ENCODE measurements around the gene ATN1. TPM values are rescaled to one million over a fixed set of nuclear protein-coding genes. Genes with fewer than 3 reads are reported as not detected.
A peak's percentile ranks its signal among the peaks of the same experiment; 100 is the strongest.

The ATN1 gene
- total RNA-seq, 1 donor from 2014 or later, result 205 TPM

GRCh38 chr12:6941267-6941666 is 13.5 kb downstream of the ATN1 start:
- Mint-ChIP-seq H3K4me1 (peaks cover 46% of the 10 kb centered on the region), H3K9me3 (no peaks in the 10 kb centered on the region), H3K36me3 (peaks cover 12% of the 10 kb centered on the region), H3K27ac (peak overlapping the region; percentile 54), H3K27me3 (ENCODE audit: low read depth) (no peaks in the 10 kb centered on the region), H3K4me3 (peak overlapping the region; percentile 2)
- no peak for DNase-seq (ENCODE audit: low spot score in 2 of 2, unreplicated experiment in 2 of 2)
- TF ChIP-seq CTCF (IDR thresholded peaks at IDR 0.05; ENCODE audit: unreplicated experiment), result no peak

GRCh38 chr12:6941782-6942181 is 14.0 kb downstream of the ATN1 start:
- Mint-ChIP-seq H3K4me3 (no peak overlapping the region), H3K4me1 (peaks cover 49% of the 10 kb centered on the region), H3K9me3 (no peaks in the 10 kb centered on the region), H3K27ac (no peak overlapping the region), H3K27me3 (ENCODE audit: low read depth) (no peaks in the 10 kb centered on the region), H3K36me3 (peaks cover 9% of the 10 kb centered on the region)
- no peak for DNase-seq (ENCODE audit: low spot score in 2 of 2, unreplicated experiment in 2 of 2)
- TF ChIP-seq CTCF (IDR thresholded peaks at IDR 0.05; ENCODE audit: unreplicated experiment), result no peak

GRCh38 chr12:6942331-6942665 is 14.5 kb downstream of the ATN1 start:
- H3K27ac Mint-ChIP-seq, result peak overlapping the region; percentile 86
- H3K4me1 Mint-ChIP-seq, result peaks cover 52% of the 10 kb centered on the region
- no peak for TF ChIP-seq CTCF (IDR thresholded peaks at IDR 0.05; ENCODE audit: unreplicated experiment)
- H3K27me3 Mint-ChIP-seq (ENCODE audit: low read depth), result no peaks in the 10 kb centered on the region
- H3K4me3 Mint-ChIP-seq, result no peak overlapping the region
- DNase-seq (ENCODE audit: low spot score in 2 of 2, unreplicated experiment in 2 of 2), result no peak
- no peaks in the 10 kb centered on the region for H3K9me3 Mint-ChIP-seq
- peaks cover 9% of the 10 kb centered on the region for H3K36me3 Mint-ChIP-seq

GRCh38 chr12:6943389-6943721 is 15.6 kb downstream of the ATN1 start:
- H3K9me3 Mint-ChIP-seq, result no peaks in the 10 kb centered on the region
- H3K27ac Mint-ChIP-seq, result peak overlapping the region; percentile 98
- TF ChIP-seq CTCF (IDR thresholded peaks at IDR 0.05; ENCODE audit: unreplicated experiment), result no peak
- DNase-seq (ENCODE audit: low spot score in 2 of 2, unreplicated experiment in 2 of 2), result peak in 1 of 2 experiments; percentile 74
- H3K36me3 Mint-ChIP-seq, result peaks cover 9% of the 10 kb centered on the region
- H3K4me1 Mint-ChIP-seq, result peaks cover 47% of the 10 kb centered on the region
- peak overlapping the region; percentile 94 for H3K4me3 Mint-ChIP-seq
- H3K27me3 Mint-ChIP-seq (ENCODE audit: low read depth), result no peaks in the 10 kb centered on the region

GRCh38 chr12:6943722-6944380 is 16.1 kb downstream of the ATN1 start, which contains the start of the genes C12orf57 and RNU7-1:
C12orf57 (plus strand) TSS chr12:6944022; CDS start chr12:6944122, 100 bp downstream.
RNU7-1 (plus strand) TSS chr12:6943816.
- no peaks in the 10 kb centered on the region for H3K27me3 Mint-ChIP-seq (ENCODE audit: low read depth)
- peaks cover 9% of the 10 kb centered on the region for H3K36me3 Mint-ChIP-seq
- no peaks in the 10 kb centered on the region for H3K9me3 Mint-ChIP-seq
- H3K4me1 Mint-ChIP-seq, result peaks cover 43% of the 10 kb centered on the region
- peak within 1 kb of the TSS; percentile 94 for H3K4me3 Mint-ChIP-seq
- TF ChIP-seq CTCF (IDR thresholded peaks at IDR 0.05; ENCODE audit: unreplicated experiment), result no peak
- peak within 1 kb of the TSS; percentile 98 for H3K27ac Mint-ChIP-seq
- DNase-seq (ENCODE audit: low spot score in 2 of 2, unreplicated experiment in 2 of 2), result peak in 1 of 2 experiments; percentile 69
